GM18508 (cell line): ENCODE results near the gene ATF1.
"Not testable (repeated sequence)": the region's sequence is repeated elsewhere in the genome, so short reads cannot be mapped to it uniquely, and the experiment has no call there.

Experiments used
- ATAC-seq: cut with Tn5 transposase; IDR thresholded peaks from one replicate; pipeline ENCODE4 v1.9.1; 2021; ENCODE audit warnings: moderate number of reproducible peaks; ENCODE audit not compliant: insufficient read depth, unreplicated experiment

Gene ATF1

GRCh38 chr12:50751948-50752721, 11.8 kb upstream of the ATF1 start:
- no peak for ATAC-seq

- no peak for ATAC-seq
Observed at GRCh38 chr12:50753232-50753769, 10.6 kb upstream of the ATF1 start.

GRCh38 chr12:50764286-50765094, 589 bp downstream of the ATF1 start:
- peak; percentile 12 for ATAC-seq

GRCh38 chr12:50765095-50765911, 1.4 kb downstream of the ATF1 start:
- no peak for ATAC-seq

GRCh38 chr12:50768391-50768790, 4.5 kb downstream of the ATF1 start:
- ATAC-seq: no peak

GRCh38 chr12:50768813-50769212, 4.9 kb downstream of the ATF1 start:
- not testable (repeated sequence) for ATAC-seq

- no peak for ATAC-seq
Observed at GRCh38 chr12:50771409-50771808, 7.5 kb downstream of the ATF1 start.

GRCh38 chr12:50772470-50772869, 8.6 kb downstream of the ATF1 start:
- no peak for ATAC-seq

- no peak for ATAC-seq
Observed at GRCh38 chr12:50772877-50773276, 9.0 kb downstream of the ATF1 start.

GRCh38 chr12:50775251-50775650, 11.3 kb downstream of the ATF1 start:
- ATAC-seq: no peak

GRCh38 chr12:50776749-50777728, 13.1 kb downstream of the ATF1 start:
- no peak for ATAC-seq

GRCh38 chr12:50778663-50779590, 15.0 kb downstream of the ATF1 start:
- no peak for ATAC-seq

- ATAC-seq: no peak
Observed at GRCh38 chr12:50780013-50780412, 16.1 kb downstream of the ATF1 start.

GRCh38 chr12:50784501-50784900, 20.6 kb downstream of the ATF1 start:
- no peak for ATAC-seq

GRCh38 chr12:50785406-50786001, 21.6 kb downstream of the ATF1 start:
- no peak for ATAC-seq

GRCh38 chr12:50786498-50787231, 22.8 kb downstream of the ATF1 start:
- no peak for ATAC-seq

GRCh38 chr12:50787618-50788017, 23.7 kb downstream of the ATF1 start:
- no peak for ATAC-seq
